Endodermal cell (in vitro differentiated cells): ENCODE measurements around the gene MYCBPAP. TPM values are rescaled to one million over a fixed set of nuclear protein-coding genes. Genes with fewer than 3 reads are reported as not detected.

Experiments used
- DNase-seq: peaks from one replicate; pipeline ENCODE4 v3.0.0-alpha.2; 2017
- H3K27ac ChIP-seq: 2 replicates; pipeline ENCODE4 v1.5.1; 2013; ENCODE audit warnings: mild to moderate bottlenecking, low read depth, low read length, moderate library complexity
- H3K27me3 ChIP-seq: 2 replicates; pipeline ENCODE4 v1.6.1; 2013; ENCODE audit warnings: mild to moderate bottlenecking, low read length, moderate library complexity; ENCODE audit not compliant: insufficient read depth, control insufficient read depth, poor library complexity, severe bottlenecking
- H3K36me3 ChIP-seq: 2 replicates; pipeline ENCODE4 v1.7.0; 2013; ENCODE audit warnings: mild to moderate bottlenecking, low read length, moderate library complexity; ENCODE audit not compliant: control insufficient read depth, insufficient read depth
- H3K4me1 ChIP-seq: one replicate; pipeline ENCODE4 v1.7.0; 2013; ENCODE audit warnings: low read length; ENCODE audit not compliant: control insufficient read depth, insufficient read depth
- H3K4me3 ChIP-seq: 2 replicates; pipeline ENCODE4 v1.5.1; 2013; ENCODE audit warnings: mild to moderate bottlenecking, low read length, moderate library complexity
- H3K9ac ChIP-seq: 2 replicates; pipeline ENCODE4 v1.6.1; 2013; ENCODE audit warnings: mild to moderate bottlenecking, low read length, moderate library complexity; ENCODE audit not compliant: poor library complexity, severe bottlenecking; ENCODE audit errors: extremely low read depth
- H3K9me3 ChIP-seq: 2 replicates; pipeline ENCODE4 v1.6.1; 2013; ENCODE audit warnings: mild to moderate bottlenecking, low read length, moderate library complexity; ENCODE audit not compliant: control insufficient read depth
- H3K27ac Mint-ChIP-seq: 2 replicates; pipeline ENCODE4 v1.8.0; 2020; ENCODE audit warnings: mixed read lengths
- H3K27me3 Mint-ChIP-seq: 2 replicates; pipeline ENCODE4 v1.8.0; 2021; ENCODE audit warnings: mild to moderate bottlenecking, mixed read lengths; ENCODE audit not compliant: insufficient read depth
- H3K36me3 Mint-ChIP-seq: 2 replicates; pipeline ENCODE4 v1.8.0; 2020; ENCODE audit warnings: low read depth, mixed read lengths
- H3K4me1 Mint-ChIP-seq: 2 replicates; pipeline ENCODE4 v1.8.0; 2020; ENCODE audit warnings: mixed read lengths
- H3K4me3 Mint-ChIP-seq: 2 replicates; pipeline ENCODE4 v1.8.0; 2020; ENCODE audit warnings: mild to moderate bottlenecking, moderate library complexity, mixed read lengths
- H3K9me3 Mint-ChIP-seq: 2 replicates; pipeline ENCODE4 v1.8.0; 2020; ENCODE audit warnings: mild to moderate bottlenecking, mixed read lengths
- WGBS, 2 experiments: methylation state at CpG; one replicate each; pipeline versions ENCODE4 v1.1.5 to v1.1.7; 2013; ENCODE audit warnings: missing lambda C conversion rate in 2 of 2, mixed read lengths in 1 of 2; ENCODE audit not compliant: insufficient coverage in 1 of 2, insufficient read length in 1 of 2; 5-methylcytosine and 5-hydroxymethylcytosine counted together
- total RNA-seq, 2 donors: library from RNA; stranded (reverse); fragmentation: NEBNext Ultra II Directional in 1 of 2; extraction: Animal tissue kit (Norgen Biotek cat#: 25700) in 1 of 2; gene quantifications; 2 replicates in 1 of 2; 3 replicates in 1 of 2; pipeline ENCODE4 v1.2.1, GENCODE V29; 2021
- TF ChIP-seq, protein P1 (sequence below): fragments of 200-600 bp; sonication (generic); conservative IDR thresholded peaks from 2 replicates; pipeline ENCODE4 v1.5.0; 2021; ENCODE audit warnings: antibody characterized with exemption, mild to moderate bottlenecking

The MYCBPAP gene
- total RNA-seq, 2 donors from 2014 or later: 3.5 to 7.1 TPM

DNA sequence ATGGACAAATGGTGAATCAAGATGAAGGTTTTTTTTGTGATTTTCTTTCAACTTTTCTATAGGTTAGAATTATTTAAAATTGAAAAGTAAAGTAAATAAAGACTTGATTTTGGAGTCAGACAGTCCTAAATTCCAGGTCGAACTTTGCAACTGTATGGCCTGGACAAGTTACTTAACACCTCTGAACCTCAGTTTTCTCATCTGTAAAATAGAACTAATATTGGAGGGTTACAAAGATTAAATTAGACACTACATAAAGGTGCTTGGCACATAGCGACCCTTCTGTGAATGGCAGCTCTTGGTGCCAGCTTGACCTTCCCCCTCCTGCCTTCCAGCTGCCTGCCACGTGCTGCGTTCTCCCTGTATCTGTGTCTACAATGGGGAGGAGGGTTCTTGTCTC lies 26.6 kb upstream of the MYCBPAP start:
- TF ChIP-seq, protein P1, sequence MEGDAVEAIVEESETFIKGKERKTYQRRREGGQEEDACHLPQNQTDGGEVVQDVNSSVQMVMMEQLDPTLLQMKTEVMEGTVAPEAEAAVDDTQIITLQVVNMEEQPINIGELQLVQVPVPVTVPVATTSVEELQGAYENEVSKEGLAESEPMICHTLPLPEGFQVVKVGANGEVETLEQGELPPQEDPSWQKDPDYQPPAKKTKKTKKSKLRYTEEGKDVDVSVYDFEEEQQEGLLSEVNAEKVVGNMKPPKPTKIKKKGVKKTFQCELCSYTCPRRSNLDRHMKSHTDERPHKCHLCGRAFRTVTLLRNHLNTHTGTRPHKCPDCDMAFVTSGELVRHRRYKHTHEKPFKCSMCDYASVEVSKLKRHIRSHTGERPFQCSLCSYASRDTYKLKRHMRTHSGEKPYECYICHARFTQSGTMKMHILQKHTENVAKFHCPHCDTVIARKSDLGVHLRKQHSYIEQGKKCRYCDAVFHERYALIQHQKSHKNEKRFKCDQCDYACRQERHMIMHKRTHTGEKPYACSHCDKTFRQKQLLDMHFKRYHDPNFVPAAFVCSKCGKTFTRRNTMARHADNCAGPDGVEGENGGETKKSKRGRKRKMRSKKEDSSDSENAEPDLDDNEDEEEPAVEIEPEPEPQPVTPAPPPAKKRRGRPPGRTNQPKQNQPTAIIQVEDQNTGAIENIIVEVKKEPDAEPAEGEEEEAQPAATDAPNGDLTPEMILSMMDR: no peak
- Histone ChIP-seq H3K9me3 (no peaks in the 10 kb centered on the region), H3K4me3 (no peak overlapping the region), H3K27ac (no peak overlapping the region), H3K36me3 (peaks cover 24% of the 10 kb centered on the region), H3K9ac (no peak overlapping the region), H3K27me3 (no peaks in the 10 kb centered on the region), H3K4me1 (no peaks in the 10 kb centered on the region)
- Mint-ChIP-seq H3K4me3 (no peak overlapping the region), H3K9me3 (no peaks in the 10 kb centered on the region), H3K36me3 (peaks cover 24% of the 10 kb centered on the region), H3K27me3 (peaks cover 2% of the 10 kb centered on the region), H3K4me1 (peaks cover 8% of the 10 kb centered on the region), H3K27ac (no peak overlapping the region)
- DNase-seq: no peak
- WGBS, 2 experiments: 93 to 100% methylated on average over 4 of the region's 4 CpGs

DNA sequence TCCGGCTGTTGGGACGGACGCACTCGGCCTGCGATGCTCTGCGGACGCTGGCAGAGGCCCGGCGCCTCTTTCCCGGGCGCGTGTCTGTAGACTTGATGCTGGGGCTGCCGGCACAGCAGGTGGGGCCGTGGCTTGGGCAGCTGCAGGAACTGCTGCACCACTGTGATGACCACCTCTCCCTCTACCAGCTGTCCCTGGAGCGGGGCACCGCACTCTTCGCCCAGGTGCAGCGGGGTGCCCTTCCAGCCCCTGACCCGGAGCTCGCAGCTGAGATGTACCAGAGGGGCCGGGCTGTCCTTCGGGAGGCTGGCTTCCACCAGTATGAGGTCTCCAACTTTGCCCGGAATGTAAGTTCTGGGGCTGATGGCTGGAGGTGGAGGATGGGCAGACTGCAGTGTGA lies 26.1 kb upstream of the MYCBPAP start:
- Histone ChIP-seq H3K4me1 (no peaks in the 10 kb centered on the region), H3K36me3 (peaks cover 24% of the 10 kb centered on the region), H3K4me3 (no peak overlapping the region), H3K27ac (no peak overlapping the region), H3K27me3 (no peaks in the 10 kb centered on the region), H3K9me3 (no peaks in the 10 kb centered on the region), H3K9ac (no peak overlapping the region)
- Mint-ChIP-seq H3K4me3 (no peak overlapping the region), H3K27ac (no peak overlapping the region), H3K27me3 (peaks cover 2% of the 10 kb centered on the region), H3K9me3 (no peaks in the 10 kb centered on the region), H3K36me3 (peaks cover 24% of the 10 kb centered on the region), H3K4me1 (peaks cover 8% of the 10 kb centered on the region)
- no peak for DNase-seq
- 92 to 98% methylated on average over 20 to 23 of the region's 23 CpGs for WGBS, 2 experiments
- TF ChIP-seq, protein P1: no peak

DNA sequence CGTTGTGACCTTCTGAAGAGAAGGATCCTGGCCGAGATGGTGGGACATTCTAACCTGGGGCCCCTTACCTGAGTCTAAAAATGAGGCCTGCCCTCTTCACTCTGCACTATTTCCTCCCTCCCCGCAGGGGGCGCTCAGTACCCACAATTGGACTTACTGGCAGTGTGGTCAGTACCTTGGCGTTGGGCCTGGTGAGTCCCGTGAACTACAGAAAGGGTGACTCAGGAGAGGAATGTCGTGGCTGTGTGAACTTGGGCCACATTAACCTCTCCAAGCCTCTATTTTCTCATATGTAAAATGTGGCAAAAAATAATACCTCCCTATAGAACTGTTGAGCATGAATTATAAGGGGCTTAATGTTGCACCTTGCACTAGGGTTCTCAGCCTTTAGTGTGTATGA lies 25.7 kb upstream of the MYCBPAP start:
- H3K4me1 Mint-ChIP-seq: peaks cover 8% of the 10 kb centered on the region
- peaks cover 24% of the 10 kb centered on the region for H3K36me3 Mint-ChIP-seq
- Histone ChIP-seq H3K36me3 (peaks cover 24% of the 10 kb centered on the region), H3K27me3 (no peaks in the 10 kb centered on the region), H3K4me3 (no peak overlapping the region), H3K9me3 (no peaks in the 10 kb centered on the region), H3K9ac (no peak overlapping the region), H3K4me1 (no peaks in the 10 kb centered on the region), H3K27ac (no peak overlapping the region)
- H3K27ac Mint-ChIP-seq: peak overlapping the region; percentile 69
- no peaks in the 10 kb centered on the region for H3K9me3 Mint-ChIP-seq
- no peak overlapping the region for H3K4me3 Mint-ChIP-seq
- DNase-seq: peak; percentile 99
- peaks cover 2% of the 10 kb centered on the region for H3K27me3 Mint-ChIP-seq
- TF ChIP-seq, protein P1: peak; percentile 92
- 0 to 36% methylated on average over 1 to 7 of the region's 7 CpGs for WGBS, 2 experiments
